NCI-H128 (cell line): Measurements from ENCODE around the gene FAM32A.

Experiments used
- DNase-seq: peaks from one replicate; lab custom pipeline; 2025; ENCODE audit not compliant: unreplicated experiment; lab: John Stamatoyannopoulos, UW

FAM32A gene

GRCh38 chr19:16201011-16201391 lies 15.8 kb downstream of the FAM32A start:
- no peak for DNase-seq

- no peak for DNase-seq
These were observed 17.4 kb downstream of the FAM32A start for GRCh38 chr19:16202320-16203255.

- DNase-seq = no peak
These were observed 18.2 kb downstream of the FAM32A start for GRCh38 chr19:16203256-16204004.

GRCh38 chr19:16204005-16204294 lies 18.7 kb downstream of the FAM32A start:
- DNase-seq = no peak

- DNase-seq = no peak
These were observed 20.2 kb downstream of the FAM32A start for GRCh38 chr19:16205205-16206045.

GRCh38 chr19:16206046-16206605 lies 20.9 kb downstream of the FAM32A start:
- no peak for DNase-seq

GRCh38 chr19:16206637-16207036 lies 21.4 kb downstream of the FAM32A start:
- no peak for DNase-seq

GRCh38 chr19:16207063-16207462 lies 21.9 kb downstream of the FAM32A start:
- DNase-seq = no peak

- no peak for DNase-seq
These were observed 22.3 kb downstream of the FAM32A start for GRCh38 chr19:16207490-16208025.

GRCh38 chr19:16208064-16208759 lies 23.0 kb downstream of the FAM32A start:
- no peak for DNase-seq

- no peak for DNase-seq
These were observed 23.8 kb downstream of the FAM32A start for GRCh38 chr19:16208847-16209665.

- no peak for DNase-seq
These were observed 25.0 kb downstream of the FAM32A start for GRCh38 chr19:16210168-16210567.

- no peak for DNase-seq
These were observed 27.9 kb downstream of the FAM32A start for GRCh38 chr19:16213076-16213475.

- peak; percentile 52 for DNase-seq
These were observed 31.8 kb downstream of the FAM32A start for GRCh38 chr19:16216744-16217670.

GRCh38 chr19:16217716-16218451 lies 32.7 kb downstream of the FAM32A start:
- no peak for DNase-seq

- DNase-seq = no peak
These were observed 33.6 kb downstream of the FAM32A start for GRCh38 chr19:16218851-16219250.

- DNase-seq = no peak
These were observed 37.6 kb downstream of the FAM32A start for GRCh38 chr19:16222806-16223205.

- DNase-seq = no peak
These were observed 38.5 kb downstream of the FAM32A start for GRCh38 chr19:16223746-16224145.
